ENCODE measurements around the gene UBE4A. TPM values are rescaled to one million over a fixed set of nuclear protein-coding genes. Genes with fewer than 3 reads are reported as not detected.

The UBE4A gene
- total and polyA plus RNA-seq, 9 of the 15 experiments (the other 6 are each of a cell fraction or from before 2014, with no cell fraction given): 13.5 to 45.2 (median 26.8) TPM

DNA sequence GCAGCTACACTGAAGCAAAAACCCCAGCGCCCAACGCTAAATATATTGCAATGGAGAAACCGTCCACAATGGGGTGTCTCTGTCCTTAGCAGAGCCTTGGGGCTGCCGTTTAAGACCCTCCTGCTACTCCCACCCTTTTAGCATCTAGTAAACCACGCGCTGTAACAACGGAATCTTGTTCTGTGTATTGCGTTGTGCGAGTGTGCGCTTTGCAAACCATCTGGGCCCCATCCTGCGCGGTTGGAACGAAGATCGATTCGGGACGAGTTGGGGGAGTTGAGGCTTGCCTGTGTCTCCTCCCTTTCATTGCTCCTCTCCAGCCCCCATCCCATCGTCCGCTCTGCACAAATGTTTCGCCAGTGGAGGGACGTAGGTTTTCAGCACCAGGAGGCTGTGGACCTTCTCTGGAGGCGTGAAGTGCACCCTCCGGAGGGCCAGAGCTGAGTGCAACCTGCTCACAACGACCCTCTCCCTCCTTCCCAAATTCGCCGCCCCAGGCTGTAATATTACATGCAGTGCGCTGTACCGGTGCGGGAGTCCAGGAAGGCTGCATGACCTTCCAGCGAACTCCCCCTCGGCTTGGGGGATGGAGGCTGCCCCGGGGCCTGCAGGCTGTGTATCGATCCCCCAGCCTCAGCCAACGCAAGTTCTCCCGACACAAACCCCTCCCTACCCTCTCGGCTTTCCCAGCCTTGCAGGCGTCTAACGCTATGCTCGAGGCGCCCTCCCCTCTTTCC lies 75.3 kb downstream of the UBE4A start (continued):
- TF ChIP-seq, protein P1, sequence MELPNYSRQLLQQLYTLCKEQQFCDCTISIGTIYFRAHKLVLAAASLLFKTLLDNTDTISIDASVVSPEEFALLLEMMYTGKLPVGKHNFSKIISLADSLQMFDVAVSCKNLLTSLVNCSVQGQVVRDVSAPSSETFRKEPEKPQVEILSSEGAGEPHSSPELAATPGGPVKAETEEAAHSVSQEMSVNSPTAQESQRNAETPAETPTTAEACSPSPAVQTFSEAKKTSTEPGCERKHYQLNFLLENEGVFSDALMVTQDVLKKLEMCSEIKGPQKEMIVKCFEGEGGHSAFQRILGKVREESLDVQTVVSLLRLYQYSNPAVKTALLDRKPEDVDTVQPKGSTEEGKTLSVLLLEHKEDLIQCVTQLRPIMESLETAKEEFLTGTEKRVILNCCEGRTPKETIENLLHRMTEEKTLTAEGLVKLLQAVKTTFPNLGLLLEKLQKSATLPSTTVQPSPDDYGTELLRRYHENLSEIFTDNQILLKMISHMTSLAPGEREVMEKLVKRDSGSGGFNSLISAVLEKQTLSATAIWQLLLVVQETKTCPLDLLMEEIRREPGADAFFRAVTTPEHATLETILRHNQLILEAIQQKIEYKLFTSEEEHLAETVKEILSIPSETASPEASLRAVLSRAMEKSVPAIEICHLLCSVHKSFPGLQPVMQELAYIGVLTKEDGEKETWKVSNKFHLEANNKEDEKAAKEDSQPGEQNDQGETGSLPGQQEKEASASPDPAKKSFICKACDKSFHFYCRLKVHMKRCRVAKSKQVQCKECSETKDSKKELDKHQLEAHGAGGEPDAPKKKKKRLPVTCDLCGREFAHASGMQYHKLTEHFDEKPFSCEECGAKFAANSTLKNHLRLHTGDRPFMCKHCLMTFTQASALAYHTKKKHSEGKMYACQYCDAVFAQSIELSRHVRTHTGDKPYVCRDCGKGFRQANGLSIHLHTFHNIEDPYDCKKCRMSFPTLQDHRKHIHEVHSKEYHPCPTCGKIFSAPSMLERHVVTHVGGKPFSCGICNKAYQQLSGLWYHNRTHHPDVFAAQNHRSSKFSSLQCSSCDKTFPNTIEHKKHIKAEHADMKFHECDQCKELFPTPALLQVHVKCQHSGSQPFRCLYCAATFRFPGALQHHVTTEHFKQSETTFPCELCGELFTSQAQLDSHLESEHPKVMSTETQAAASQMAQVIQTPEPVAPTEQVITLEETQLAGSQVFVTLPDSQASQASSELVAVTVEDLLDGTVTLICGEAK (IDR thresholded peaks at IDR 0.05): peak; percentile 32; the same call in 1 of the 2 replicates
- TF ChIP-seq, protein P1 (CRISPR knock-in tag; IDR thresholded peaks at IDR 0.05): no peak
- TF ChIP-seq POLR2AphosphoS5 (IDR thresholded peaks at IDR 0.05; ENCODE audit: control insufficient read depth, insufficient read depth, low read depth, low read length) (no peak), POLR2AphosphoS2 (IDR thresholded peaks at IDR 0.05; ENCODE audit: low read length) (no peak), GABPB1 (CRISPR knock-in tag; IDR thresholded peaks at IDR 0.05) (no peak)
- TF ChIP-seq, protein P2, sequence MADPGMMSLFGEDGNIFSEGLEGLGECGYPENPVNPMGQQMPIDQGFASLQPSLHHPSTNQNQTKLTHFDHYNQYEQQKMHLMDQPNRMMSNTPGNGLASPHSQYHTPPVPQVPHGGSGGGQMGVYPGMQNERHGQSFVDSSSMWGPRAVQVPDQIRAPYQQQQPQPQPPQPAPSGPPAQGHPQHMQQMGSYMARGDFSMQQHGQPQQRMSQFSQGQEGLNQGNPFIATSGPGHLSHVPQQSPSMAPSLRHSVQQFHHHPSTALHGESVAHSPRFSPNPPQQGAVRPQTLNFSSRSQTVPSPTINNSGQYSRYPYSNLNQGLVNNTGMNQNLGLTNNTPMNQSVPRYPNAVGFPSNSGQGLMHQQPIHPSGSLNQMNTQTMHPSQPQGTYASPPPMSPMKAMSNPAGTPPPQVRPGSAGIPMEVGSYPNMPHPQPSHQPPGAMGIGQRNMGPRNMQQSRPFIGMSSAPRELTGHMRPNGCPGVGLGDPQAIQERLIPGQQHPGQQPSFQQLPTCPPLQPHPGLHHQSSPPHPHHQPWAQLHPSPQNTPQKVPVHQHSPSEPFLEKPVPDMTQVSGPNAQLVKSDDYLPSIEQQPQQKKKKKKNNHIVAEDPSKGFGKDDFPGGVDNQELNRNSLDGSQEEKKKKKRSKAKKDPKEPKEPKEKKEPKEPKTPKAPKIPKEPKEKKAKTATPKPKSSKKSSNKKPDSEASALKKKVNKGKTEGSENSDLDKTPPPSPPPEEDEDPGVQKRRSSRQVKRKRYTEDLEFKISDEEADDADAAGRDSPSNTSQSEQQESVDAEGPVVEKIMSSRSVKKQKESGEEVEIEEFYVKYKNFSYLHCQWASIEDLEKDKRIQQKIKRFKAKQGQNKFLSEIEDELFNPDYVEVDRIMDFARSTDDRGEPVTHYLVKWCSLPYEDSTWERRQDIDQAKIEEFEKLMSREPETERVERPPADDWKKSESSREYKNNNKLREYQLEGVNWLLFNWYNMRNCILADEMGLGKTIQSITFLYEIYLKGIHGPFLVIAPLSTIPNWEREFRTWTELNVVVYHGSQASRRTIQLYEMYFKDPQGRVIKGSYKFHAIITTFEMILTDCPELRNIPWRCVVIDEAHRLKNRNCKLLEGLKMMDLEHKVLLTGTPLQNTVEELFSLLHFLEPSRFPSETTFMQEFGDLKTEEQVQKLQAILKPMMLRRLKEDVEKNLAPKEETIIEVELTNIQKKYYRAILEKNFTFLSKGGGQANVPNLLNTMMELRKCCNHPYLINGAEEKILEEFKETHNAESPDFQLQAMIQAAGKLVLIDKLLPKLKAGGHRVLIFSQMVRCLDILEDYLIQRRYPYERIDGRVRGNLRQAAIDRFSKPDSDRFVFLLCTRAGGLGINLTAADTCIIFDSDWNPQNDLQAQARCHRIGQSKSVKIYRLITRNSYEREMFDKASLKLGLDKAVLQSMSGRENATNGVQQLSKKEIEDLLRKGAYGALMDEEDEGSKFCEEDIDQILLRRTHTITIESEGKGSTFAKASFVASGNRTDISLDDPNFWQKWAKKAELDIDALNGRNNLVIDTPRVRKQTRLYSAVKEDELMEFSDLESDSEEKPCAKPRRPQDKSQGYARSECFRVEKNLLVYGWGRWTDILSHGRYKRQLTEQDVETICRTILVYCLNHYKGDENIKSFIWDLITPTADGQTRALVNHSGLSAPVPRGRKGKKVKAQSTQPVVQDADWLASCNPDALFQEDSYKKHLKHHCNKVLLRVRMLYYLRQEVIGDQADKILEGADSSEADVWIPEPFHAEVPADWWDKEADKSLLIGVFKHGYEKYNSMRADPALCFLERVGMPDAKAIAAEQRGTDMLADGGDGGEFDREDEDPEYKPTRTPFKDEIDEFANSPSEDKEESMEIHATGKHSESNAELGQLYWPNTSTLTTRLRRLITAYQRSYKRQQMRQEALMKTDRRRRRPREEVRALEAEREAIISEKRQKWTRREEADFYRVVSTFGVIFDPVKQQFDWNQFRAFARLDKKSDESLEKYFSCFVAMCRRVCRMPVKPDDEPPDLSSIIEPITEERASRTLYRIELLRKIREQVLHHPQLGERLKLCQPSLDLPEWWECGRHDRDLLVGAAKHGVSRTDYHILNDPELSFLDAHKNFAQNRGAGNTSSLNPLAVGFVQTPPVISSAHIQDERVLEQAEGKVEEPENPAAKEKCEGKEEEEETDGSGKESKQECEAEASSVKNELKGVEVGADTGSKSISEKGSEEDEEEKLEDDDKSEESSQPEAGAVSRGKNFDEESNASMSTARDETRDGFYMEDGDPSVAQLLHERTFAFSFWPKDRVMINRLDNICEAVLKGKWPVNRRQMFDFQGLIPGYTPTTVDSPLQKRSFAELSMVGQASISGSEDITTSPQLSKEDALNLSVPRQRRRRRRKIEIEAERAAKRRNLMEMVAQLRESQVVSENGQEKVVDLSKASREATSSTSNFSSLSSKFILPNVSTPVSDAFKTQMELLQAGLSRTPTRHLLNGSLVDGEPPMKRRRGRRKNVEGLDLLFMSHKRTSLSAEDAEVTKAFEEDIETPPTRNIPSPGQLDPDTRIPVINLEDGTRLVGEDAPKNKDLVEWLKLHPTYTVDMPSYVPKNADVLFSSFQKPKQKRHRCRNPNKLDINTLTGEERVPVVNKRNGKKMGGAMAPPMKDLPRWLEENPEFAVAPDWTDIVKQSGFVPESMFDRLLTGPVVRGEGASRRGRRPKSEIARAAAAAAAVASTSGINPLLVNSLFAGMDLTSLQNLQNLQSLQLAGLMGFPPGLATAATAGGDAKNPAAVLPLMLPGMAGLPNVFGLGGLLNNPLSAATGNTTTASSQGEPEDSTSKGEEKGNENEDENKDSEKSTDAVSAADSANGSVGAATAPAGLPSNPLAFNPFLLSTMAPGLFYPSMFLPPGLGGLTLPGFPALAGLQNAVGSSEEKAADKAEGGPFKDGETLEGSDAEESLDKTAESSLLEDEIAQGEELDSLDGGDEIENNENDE (IDR thresholded peaks at IDR 0.05; ENCODE audit: low read depth, low read length): no peak

Measured in K562 (cell line).